ENCODE results near the gene PTPRT.

The PTPRT gene

DNA sequence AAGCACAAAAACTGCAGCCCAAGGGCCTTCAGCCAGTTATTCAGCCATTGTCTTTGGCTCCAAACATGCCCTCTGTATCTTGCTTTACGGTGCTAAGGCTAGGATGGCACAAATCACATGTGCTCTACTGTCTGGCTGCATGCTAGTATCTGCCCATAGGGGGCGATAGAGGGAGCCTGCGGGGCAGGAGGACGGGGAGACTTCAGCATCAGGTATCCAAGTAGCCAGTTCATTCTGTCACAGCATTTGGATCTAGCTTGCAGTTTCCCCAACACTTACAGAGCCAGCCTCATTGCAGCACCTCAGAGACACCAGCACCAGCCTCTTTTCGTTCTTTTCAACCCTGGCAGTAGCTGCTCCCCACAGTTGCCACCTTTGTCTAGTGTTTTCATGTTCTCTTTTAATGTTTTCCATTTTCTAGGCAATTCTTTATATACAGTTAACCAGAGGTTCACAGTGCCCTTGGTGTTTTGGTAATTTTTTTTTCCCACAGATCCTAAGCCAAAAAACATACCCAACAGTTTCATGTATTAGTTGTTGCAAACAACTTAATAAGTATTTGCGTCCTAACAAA lies 705.9 kb downstream of the PTPRT start:
- H3K27ac ChIP-seq = no peak overlapping the region
- TF ChIP-seq, protein P1, sequence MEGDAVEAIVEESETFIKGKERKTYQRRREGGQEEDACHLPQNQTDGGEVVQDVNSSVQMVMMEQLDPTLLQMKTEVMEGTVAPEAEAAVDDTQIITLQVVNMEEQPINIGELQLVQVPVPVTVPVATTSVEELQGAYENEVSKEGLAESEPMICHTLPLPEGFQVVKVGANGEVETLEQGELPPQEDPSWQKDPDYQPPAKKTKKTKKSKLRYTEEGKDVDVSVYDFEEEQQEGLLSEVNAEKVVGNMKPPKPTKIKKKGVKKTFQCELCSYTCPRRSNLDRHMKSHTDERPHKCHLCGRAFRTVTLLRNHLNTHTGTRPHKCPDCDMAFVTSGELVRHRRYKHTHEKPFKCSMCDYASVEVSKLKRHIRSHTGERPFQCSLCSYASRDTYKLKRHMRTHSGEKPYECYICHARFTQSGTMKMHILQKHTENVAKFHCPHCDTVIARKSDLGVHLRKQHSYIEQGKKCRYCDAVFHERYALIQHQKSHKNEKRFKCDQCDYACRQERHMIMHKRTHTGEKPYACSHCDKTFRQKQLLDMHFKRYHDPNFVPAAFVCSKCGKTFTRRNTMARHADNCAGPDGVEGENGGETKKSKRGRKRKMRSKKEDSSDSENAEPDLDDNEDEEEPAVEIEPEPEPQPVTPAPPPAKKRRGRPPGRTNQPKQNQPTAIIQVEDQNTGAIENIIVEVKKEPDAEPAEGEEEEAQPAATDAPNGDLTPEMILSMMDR (IDR thresholded peaks at IDR 0.05) = peak; percentile 85
- no peak for TF ChIP-seq ZFX (IDR thresholded peaks at IDR 0.05; ENCODE audit: borderline replicate concordance)

DNA sequence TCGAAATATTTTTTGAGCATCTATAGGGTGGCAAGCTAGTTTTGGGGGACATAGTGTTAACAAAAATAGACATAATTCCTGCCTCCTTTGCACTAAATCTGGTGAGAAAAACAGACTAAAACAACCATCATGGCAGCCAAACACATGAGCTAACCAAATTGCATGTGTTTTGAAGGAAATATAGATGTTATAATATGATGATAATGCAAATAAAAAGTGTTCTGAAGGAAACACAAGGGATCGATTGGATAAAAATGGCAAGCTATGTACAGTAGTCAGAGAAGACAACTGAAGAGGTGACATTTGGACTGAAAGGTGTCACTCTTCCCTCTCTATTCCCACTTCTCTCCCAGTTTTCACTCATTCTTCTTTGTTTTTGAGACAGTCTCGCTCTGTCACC lies 706.9 kb downstream of the PTPRT start:
- TF ChIP-seq, protein P1 (IDR thresholded peaks at IDR 0.05) = no peak
- no peak for TF ChIP-seq ZFX (IDR thresholded peaks at IDR 0.05; ENCODE audit: borderline replicate concordance)
- no peak overlapping the region for H3K27ac ChIP-seq

DNA sequence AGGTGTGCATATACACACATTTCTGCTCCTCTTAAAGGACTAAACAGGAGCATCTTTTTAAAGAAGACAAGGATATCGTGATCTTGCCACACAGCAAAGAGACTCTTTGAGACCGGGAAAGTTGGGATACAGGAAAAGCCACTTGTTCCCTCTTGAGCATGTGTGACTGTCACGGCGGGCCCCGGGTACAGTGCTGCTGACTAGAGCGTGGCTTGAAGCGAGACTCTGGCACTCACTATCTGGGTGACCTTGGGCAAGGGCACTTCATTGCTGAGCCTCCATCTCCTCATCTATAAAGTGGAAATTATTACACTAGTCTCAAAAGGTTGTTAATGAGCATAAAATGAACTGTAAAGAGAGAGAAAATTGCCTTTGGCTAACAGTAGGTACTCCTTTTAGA lies 713.9 kb downstream of the PTPRT start:
- no peak for TF ChIP-seq ZFX (IDR thresholded peaks at IDR 0.05; ENCODE audit: borderline replicate concordance)
- TF ChIP-seq, protein P1 (IDR thresholded peaks at IDR 0.05) = no peak
- H3K27ac ChIP-seq = no peak overlapping the region

DNA sequence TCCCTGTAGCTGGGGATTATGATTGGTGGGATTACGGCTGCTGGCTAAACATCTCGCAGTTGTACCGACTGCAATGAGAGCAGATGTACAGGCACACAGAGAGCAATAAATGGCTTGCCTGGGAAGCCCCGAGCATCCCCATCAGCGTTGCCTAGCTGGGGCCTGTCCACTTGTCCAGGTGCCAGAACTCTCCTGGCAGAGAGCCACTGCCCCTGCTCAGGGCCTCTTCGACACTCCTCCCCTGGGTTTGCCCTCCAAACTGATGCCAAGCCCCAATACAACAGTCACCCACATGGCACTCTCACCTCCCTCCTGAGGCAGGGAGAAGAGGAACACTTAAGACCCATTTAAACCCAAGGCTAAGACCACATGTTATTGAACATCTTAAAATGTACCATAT lies 715.1 kb downstream of the PTPRT start:
- no peak overlapping the region for H3K27ac ChIP-seq
- TF ChIP-seq, protein P1 (IDR thresholded peaks at IDR 0.05) = no peak
- TF ChIP-seq ZFX (IDR thresholded peaks at IDR 0.05; ENCODE audit: borderline replicate concordance) = no peak

DNA sequence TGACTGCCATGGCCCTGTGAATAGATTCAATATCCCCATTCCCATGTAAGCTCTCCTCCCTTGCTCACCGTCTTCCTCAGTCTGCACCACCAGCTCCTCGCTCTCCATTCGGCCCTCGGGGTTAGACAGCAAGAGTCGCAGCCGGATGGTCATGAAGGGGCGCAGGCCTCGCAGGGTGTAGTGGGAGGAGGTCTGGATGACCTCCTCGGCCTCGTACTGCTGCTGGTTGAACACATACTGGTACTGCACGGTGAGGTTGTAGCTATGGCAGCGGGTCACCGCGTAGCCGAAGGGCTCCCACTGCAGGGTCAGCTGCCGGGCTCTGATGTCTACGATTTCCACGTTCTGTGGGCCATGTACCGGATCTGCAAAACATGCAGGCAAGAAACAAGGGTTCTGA lies 717.5 kb downstream of the PTPRT start:
- TF ChIP-seq ZFX (IDR thresholded peaks at IDR 0.05; ENCODE audit: borderline replicate concordance) = no peak
- TF ChIP-seq, protein P1 (IDR thresholded peaks at IDR 0.05) = no peak
- H3K27ac ChIP-seq = no peak overlapping the region

DNA sequence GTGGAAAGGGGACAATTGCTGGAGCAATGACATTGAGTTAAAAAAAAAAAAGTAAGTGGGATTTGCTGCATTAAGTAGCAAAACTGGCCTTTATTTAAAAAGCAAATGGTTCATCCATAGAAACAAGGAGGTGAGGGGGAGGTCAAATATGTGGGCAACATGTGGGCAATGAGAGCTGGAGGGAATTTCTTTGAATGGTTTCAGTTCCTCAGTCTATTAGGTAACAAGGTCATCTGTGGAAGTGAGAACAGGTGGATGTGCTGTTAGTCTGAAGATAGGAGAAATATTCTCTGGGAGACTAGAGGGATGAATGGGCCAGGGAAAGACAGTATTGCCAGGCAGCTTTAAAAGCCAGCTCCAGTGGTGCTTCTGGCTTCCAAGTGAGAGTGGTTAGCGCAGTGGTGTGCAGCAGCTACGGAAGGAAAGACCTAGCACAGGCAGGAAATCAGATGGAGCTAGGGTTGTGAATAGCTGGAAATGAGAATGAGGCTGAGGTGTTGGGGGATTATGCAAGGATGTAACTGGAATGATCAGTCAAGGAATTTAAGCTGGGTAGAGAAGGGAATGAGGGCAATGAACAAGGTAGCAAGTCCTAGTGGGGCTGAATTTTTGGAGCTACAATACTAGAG lies 727.6 kb downstream of the PTPRT start:
- H3K27ac ChIP-seq = no peak overlapping the region
- no peak for TF ChIP-seq ZFX (IDR thresholded peaks at IDR 0.05; ENCODE audit: borderline replicate concordance)
- TF ChIP-seq, protein P1 (IDR thresholded peaks at IDR 0.05) = no peak

DNA sequence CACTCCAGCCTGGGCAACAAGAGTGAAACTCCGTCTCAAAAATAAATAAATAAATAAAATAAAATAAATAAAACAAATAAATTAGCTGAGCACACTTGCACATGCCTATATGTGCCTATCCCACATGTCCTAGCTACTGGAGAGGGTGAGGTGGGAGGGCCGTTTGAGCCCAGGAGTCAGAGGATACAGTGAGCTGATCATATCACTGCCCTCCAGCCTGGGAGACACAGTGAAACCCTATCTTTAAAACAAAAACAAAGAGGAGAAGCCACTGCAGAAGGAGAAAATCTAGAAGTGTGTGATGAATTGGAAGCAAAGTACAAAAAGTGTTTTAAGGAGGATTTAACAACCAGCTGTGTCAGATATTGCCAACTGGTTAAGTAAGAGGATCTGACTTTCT lies 728.4 kb downstream of the PTPRT start:
- TF ChIP-seq ZFX (IDR thresholded peaks at IDR 0.05; ENCODE audit: borderline replicate concordance) = no peak
- TF ChIP-seq, protein P1 (IDR thresholded peaks at IDR 0.05) = no peak
- H3K27ac ChIP-seq = no peak overlapping the region

Measured in 22Rv1 (cell line).